Measurements from ENCODE around the gene VASP. TPM values are rescaled to one million over a fixed set of nuclear protein-coding genes. Genes with fewer than 3 reads are reported as not detected.

VASP gene
- total RNA-seq, 1 experiment from 2014 or later, result 144 TPM

GRCh38 chr19:45468159-45468651, 39.1 kb upstream of the VASP start:
- Mint-ChIP-seq H3K4me3 (peak overlapping the region; percentile 87), H3K9me3 (no peaks in the 10 kb centered on the region), H3K27me3 (ENCODE audit: low read depth) (peaks cover 77% of the 10 kb centered on the region), H3K27ac (peak overlapping the region; percentile 84), H3K36me3 (no peaks in the 10 kb centered on the region), H3K4me1 (peaks cover 22% of the 10 kb centered on the region)
- no peak for TF ChIP-seq ZNF138 (CRISPR knock-in tag; conservative IDR thresholded peaks at IDR 0.05)
- TF ChIP-seq ZSCAN18 (CRISPR knock-in tag; IDR thresholded peaks at IDR 0.05), result no peak
- TF ChIP-seq ZNF219 (CRISPR knock-in tag; IDR thresholded peaks at IDR 0.05; ENCODE audit: borderline replicate concordance), result no peak
- TF ChIP-seq ZNF512 (CRISPR knock-in tag; IDR thresholded peaks at IDR 0.05; ENCODE audit: borderline replicate concordance), result no peak
- no peak for TF ChIP-seq STAT6 (CRISPR knock-in tag; conservative IDR thresholded peaks at IDR 0.05; ENCODE audit: low read depth)
- no peak for TF ChIP-seq NR1H2 (CRISPR knock-in tag; IDR thresholded peaks at IDR 0.05)
- no peak for TF ChIP-seq FOXJ3 (CRISPR knock-in tag; IDR thresholded peaks at IDR 0.05; ENCODE audit: borderline replicate concordance)
- ChIA-PET CTCF (interaction anchor here (1.0 to 5.0 kb wide), 16 partner anchors 7 to 302 kb away, joined by 3 to 105 read pairs (median 6); partner anchors contain the start of genes PPP1R13L and VASP), POLR2A (interaction anchor here (1.1 to 2.6 kb wide), 6 partner anchors 10 to 224 kb away, joined by 3 to 12 read pairs (median 4); partner anchors contain the start of genes PPP1R13L, QPCTL and RTN2)
- DNase-seq (ENCODE audit: low spot score), result no peak
- no peak for ATAC-seq

GRCh38 chr19:45468803-45469131, 38.5 kb upstream of the VASP start:
- Mint-ChIP-seq H3K9me3 (no peaks in the 10 kb centered on the region), H3K27me3 (ENCODE audit: low read depth) (peaks cover 81% of the 10 kb centered on the region), H3K4me3 (peak overlapping the region; percentile 87), H3K36me3 (no peaks in the 10 kb centered on the region), H3K27ac (peak overlapping the region; percentile 72; the same call in 1 of the 2 replicates), H3K4me1 (peaks cover 27% of the 10 kb centered on the region)
- ATAC-seq (peak; percentile 11), DNase-seq (ENCODE audit: low spot score) (no peak)
- POLR2A ChIA-PET, result interaction anchor here (0.9 to 2.6 kb wide), 7 partner anchors 10 to 224 kb away, joined by 3 to 12 read pairs (median 4); partner anchors contain the start of gene QPCTL
- CTCF ChIA-PET, result interaction anchor here (1.1 to 5.0 kb wide), 8 partner anchors 11 to 302 kb away, joined by 4 to 105 read pairs (median 10); no protein-coding TSS in a partner anchor
- TF ChIP-seq HMGXB4 (CRISPR knock-in tag; IDR thresholded peaks at IDR 0.05) (no peak), NR1H2 (CRISPR knock-in tag; IDR thresholded peaks at IDR 0.05) (no peak), ZNF425 (CRISPR knock-in tag; conservative IDR thresholded peaks at IDR 0.05) (no peak), ZMAT4 (CRISPR knock-in tag; IDR thresholded peaks at IDR 0.05) (no peak), ZNF512 (CRISPR knock-in tag; IDR thresholded peaks at IDR 0.05; ENCODE audit: borderline replicate concordance) (no peak), SMAD4 (CRISPR knock-in tag; IDR thresholded peaks at IDR 0.05) (no peak), CBFB (CRISPR knock-in tag; IDR thresholded peaks at IDR 0.05; ENCODE audit: low read depth) (no peak), AFF4 (CRISPR knock-in tag; IDR thresholded peaks at IDR 0.05; ENCODE audit: borderline replicate concordance) (no peak), ZNF671 (CRISPR knock-in tag; IDR thresholded peaks at IDR 0.05) (no peak)

Data from WTC11 (cell line).